Liver (tissue), 3 donors: ENCODE measurements around the gene EDN3.

ENCODE experiments used
- CTCF ChIP-seq: fragments of 150-350 bp; IDR thresholded peaks from 2 replicates; pipeline ENCODE4 v1.5.1; 2017; ENCODE audit warnings: improper control_type of control experiment, low read depth, low read length; ENCODE audit not compliant: missing input control
- GABPA ChIP-seq, 2 donors: IDR thresholded peaks in 1 of 2; conservative IDR thresholded peaks in 1 of 2; 2 replicates each; pipeline ENCODE4 v1.6.1; 2016; ENCODE audit warnings: antibody characterized with exemption in 2 of 2, mild to moderate bottlenecking in 1 of 2, moderate library complexity in 1 of 2
- REST ChIP-seq: IDR thresholded peaks from 2 replicates; pipeline ENCODE4 v1.6.1; 2016; ENCODE audit warnings: antibody characterized with exemption, mild to moderate bottlenecking
- donor health status: healthy.
- donor health status: healthy.

- no peak for TF ChIP-seq CTCF
- no peak for TF ChIP-seq REST
- no peak for TF ChIP-seq GABPA (IDR thresholded peaks at IDR 0.05 in 1 of 2, conservative IDR thresholded peaks at IDR 0.05 in 1 of 2)
Measured at GRCh38 chr20:59314997-59315396, 14.6 kb downstream of the EDN3 start.
